OCI-M2 (cell line): Measurements from ENCODE around the gene SLC16A13.
"Not testable (repeated sequence)": the region's sequence is repeated elsewhere in the genome, so short reads cannot be mapped to it uniquely, and the experiment has no call there.

Experiments
- DNase-seq: peaks from one replicate; lab custom pipeline; 2025; ENCODE audit not compliant: unreplicated experiment; lab: John Stamatoyannopoulos, UW

Gene SLC16A13

GRCh38 chr17:7026471-7027115 lies 9.2 kb upstream of the SLC16A13 start:
- no peak for DNase-seq

GRCh38 chr17:7027335-7027734 lies 8.5 kb upstream of the SLC16A13 start:
- no peak for DNase-seq

GRCh38 chr17:7029096-7029495 lies 6.7 kb upstream of the SLC16A13 start:
- DNase-seq, result no peak

- no peak for DNase-seq
Observed at GRCh38 chr17:7029659-7030058, 6.2 kb upstream of the SLC16A13 start.

- no peak for DNase-seq
Observed at GRCh38 chr17:7034955-7035590, 742 bp upstream of the SLC16A13 start.

- DNase-seq, result no peak
Observed at GRCh38 chr17:7038025-7038862, 2.4 kb downstream of the SLC16A13 start.

- DNase-seq, result no peak
Observed at GRCh38 chr17:7039832-7040231, 4.0 kb downstream of the SLC16A13 start.

GRCh38 chr17:7041607-7042500 lies 6.0 kb downstream of the SLC16A13 start:
- DNase-seq, result no peak

GRCh38 chr17:7042501-7043181 lies 6.8 kb downstream of the SLC16A13 start:
- no peak for DNase-seq

GRCh38 chr17:7043182-7043496 lies 7.3 kb downstream of the SLC16A13 start:
- DNase-seq, result no peak

- DNase-seq, result no peak
Observed at GRCh38 chr17:7043497-7044198, 7.8 kb downstream of the SLC16A13 start, which contains the start of gene SLC16A11. Gene SLC16A11 (minus strand): TSS chr17:7044092. CDS start chr17:7043513, 579 bp downstream.

- no peak for DNase-seq
Observed at GRCh38 chr17:7045492-7046126, 9.8 kb downstream of the SLC16A13 start.

- DNase-seq, result no peak
Observed at GRCh38 chr17:7046127-7046724, 10.4 kb downstream of the SLC16A13 start.

GRCh38 chr17:7046725-7047397 lies 11.0 kb downstream of the SLC16A13 start:
- not testable (repeated sequence) for DNase-seq

GRCh38 chr17:7047566-7047965 lies 11.8 kb downstream of the SLC16A13 start:
- DNase-seq, result no peak

GRCh38 chr17:7048968-7049367 lies 13.2 kb downstream of the SLC16A13 start:
- no peak for DNase-seq

GRCh38 chr17:7050583-7050982 lies 14.8 kb downstream of the SLC16A13 start:
- DNase-seq, result not testable (repeated sequence)

GRCh38 chr17:7056386-7056785 lies 20.6 kb downstream of the SLC16A13 start:
- no peak for DNase-seq
